ENCODE results near the gene MOCS3.

MOCS3 gene

DNA sequence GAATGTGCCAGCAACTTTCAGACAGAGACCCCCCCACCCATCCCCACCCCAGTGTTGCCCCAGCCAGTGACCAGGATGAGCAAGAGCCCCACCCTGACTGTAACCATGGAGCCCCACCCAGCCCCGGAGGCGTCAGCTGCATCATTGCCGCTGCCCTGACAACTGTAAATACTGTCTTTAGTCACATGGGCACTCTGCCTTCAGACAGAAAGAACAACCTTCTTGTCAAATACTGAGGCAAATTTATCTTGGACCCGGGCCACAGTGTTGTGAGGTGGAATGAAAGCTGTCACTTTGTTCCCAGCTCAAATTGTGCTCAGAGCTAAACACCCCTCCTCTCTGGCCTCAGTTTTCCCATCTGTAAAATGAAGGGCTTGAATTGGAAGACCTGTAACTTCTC, 23.7 kb downstream of the MOCS3 start:
- peak; percentile 71 for DNase-seq (ENCODE audit: low read depth)

DNA sequence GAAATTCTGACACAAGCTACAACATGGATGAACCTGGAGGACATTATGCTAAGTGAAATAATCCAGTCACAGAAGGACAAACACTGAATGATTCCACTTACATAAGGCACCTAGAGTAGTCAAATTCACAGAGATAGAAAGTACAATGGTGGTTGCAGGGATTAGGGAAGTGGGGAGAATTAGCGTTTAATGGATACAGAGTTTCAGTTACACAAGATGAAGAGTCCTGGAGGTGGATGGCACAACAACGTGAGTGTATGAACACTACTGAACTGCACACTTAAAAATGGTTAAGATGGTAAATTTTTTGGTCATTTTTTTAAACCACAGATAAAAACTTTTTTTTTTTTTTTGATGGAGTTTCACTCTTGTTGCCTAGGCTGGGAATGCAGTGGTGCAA, 24.7 kb downstream of the MOCS3 start:
- no peak for DNase-seq (ENCODE audit: low read depth)

DNA sequence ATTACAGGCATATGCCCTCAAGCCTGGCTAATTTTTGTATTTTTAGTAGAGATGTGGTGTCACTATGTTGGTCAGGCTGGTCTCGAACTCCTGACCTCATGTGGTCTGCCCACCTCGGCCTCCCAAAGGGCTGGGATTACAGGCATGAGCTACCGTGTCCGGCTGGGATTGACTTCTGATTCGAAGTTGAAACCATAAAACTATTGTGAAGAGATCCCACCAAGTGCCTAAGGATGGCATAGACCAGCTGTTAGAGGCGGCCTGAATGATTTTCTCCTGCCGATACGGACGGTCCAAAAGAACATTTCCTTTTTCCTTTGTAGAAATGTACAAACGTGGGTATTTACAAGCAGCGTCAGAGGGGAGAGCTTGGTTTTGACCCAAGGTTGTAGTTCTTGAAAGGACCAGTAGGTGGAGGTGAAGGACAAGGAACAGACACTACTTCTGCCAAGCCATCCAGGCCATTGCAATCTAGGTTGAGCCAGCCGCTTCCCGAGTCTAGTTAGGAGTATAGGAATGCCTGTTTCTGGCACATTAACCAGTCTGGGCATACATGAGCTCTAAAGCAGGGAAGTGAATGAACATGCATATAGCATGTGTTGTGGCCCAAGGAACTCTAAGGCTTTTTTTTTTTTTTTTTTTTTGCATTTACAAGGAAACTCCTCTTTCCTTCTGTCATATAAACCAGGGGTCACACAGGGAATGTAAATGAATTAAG, 29.0 kb downstream of the MOCS3 start:
- DNase-seq (ENCODE audit: low read depth), result peak; percentile 87

DNA sequence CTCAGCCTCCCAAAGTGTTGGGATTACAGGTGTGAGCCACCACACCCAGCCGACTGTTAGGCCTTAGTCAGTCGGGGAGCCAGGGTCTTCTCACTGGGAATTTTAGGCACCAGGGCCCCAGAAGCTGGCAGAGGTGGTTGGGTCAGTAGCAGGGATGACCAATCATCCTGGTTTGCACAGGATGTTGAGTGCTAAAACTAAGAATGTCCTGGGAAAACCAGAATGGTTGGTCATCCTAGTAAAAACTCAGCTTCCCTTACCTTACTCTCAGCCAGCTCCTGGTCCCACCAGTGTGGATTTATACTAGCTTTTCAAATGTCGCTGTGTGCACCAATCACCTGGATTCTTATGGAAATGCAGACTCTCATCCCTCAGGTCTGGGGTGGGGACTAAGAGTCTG, 32.5 kb downstream of the MOCS3 start:
- DNase-seq (ENCODE audit: low read depth), result peak; percentile 48

DNA sequence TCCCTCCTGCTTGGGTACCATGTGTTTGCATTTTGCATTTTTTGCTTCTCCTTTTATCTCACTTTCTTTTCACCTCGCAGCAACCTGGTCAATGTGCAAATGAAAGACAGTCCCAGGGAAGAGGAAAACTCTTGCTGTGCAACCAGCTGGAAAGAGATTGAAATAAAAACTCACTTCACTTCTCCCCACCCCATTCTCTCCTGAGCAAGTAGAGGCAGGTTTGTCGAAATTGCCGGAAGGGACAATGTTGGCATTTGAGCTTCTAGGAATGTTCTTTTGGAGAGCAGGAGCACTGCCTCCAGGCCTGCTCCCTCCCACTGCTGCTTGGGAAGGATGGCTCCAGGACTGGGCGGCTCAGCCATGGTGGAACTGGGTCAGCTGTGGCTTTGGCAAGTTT, 33.7 kb downstream of the MOCS3 start:
- no peak for DNase-seq (ENCODE audit: low read depth)

DNA sequence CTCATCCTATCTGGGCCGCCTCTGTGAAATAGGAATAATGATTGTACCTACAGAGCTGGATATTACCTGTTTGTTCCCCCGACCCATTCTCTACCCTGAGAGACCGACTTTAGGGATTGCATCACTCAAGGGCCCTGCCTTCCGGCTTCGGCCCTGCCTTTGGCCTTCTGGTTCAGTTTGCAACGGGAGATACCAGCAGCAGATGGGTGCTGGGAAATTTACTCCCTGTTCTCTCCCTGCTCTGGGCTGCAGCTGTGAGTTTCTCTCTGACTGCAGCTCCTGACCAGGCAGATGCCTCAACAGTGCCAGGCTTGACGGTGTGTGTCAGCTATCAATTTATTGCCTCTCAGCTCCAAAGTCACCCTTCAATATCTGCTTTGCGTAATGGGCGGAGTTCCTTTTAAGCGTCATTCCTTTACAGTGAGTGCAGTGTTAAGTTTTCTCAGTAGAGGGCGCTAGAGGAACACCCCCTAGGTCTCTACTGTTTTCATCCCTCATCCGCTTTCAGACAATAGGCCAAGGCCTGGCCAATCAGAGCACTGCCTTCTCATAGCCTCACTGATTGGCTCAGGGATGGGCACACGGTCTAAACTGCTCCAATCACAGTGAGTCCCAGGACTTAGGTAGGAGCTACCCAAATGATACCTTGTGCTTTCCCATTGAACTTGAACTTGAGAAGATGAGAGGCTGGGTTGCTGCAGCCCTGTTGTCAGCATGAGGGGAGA, 34.3 kb downstream of the MOCS3 start:
- DNase-seq (ENCODE audit: low read depth), result peak; percentile 72

DNA sequence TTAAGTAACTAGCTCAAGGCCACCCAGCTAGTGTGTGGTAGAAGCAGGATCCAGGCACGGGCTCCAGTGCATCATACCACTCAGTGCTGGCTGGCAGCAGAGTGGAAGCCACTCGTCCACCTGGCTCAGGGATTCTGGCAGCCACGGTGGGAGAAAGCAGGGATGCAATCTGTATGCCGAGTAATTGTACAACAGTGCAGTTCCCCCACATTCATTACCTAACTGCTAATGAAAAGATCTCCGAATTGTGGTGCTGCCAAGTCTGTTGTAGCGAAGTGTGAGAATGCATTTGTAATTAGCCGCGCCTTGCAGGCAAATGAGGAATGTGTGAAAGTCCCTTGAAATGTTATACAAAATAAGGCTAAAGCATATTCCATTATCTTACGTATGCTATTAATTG, 35.3 kb downstream of the MOCS3 start:
- no peak for DNase-seq (ENCODE audit: low read depth)

DNA sequence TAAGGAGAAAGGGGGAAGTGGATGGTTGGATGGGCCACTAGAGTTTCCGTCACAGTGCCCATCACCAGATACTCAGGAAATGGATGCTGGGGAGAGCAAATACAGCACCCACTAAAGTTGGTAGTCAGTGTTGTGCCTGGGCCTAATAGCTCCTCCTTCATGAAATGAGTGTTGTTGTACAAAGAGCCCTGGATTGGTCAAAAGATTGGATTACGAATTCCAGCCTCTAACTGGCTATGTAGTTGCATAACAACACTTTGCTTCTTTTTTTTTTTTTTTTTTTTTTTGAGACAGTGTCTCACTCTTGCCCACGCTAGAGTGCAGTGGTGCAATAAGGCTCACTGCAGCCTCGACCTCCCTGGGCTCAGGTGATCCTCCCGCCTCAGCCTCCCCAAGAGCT, 36.9 kb downstream of the MOCS3 start:
- DNase-seq (ENCODE audit: low read depth), result peak; percentile 62

DNA sequence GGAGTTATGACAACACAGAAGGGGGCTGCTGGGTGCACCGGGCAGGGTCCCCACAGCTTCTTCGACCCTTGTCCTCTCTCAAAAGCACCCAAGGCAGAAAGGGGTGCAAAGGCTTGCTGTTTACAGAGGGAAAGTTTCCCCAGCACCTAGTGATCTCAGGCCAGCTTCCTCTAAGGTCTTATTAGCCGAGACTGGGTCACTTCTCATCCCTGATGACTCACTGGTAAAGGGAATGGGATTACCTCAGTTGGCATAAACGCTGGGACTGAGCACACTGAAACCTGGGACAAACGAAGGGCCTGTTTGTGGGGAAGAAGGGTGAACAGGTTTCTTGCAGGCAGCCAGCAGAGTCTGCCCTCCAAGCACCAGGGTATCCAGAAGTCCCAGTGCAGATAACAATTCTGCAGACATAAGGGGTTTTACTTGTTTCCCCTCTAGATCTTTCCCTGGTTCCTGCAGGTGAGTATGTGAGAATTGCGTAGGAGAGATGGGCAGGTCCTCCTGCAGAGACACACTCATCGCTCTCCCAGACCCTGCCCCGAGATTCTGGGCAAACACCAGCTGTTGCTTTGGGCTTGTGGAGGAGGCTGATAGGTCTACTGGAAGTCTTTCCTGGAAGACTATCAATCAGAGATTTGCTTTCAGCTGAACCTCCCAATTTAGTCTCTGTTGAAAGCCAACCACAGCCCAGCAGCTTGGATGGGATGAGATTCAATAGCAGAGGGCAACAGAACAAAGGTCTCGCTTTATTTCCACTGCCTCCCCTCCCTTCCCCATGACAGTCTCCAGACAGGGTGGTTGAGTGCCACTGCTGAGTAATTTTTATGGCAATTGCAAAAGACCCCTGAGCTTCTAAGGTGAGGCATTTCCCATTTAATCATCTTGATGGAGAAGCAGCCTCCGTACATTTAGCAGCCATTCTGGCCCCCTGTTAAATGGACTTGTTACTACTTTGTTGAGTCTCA, 38.6 kb downstream of the MOCS3 start:
- DNase-seq (ENCODE audit: low read depth), result peak; percentile 58

DNA sequence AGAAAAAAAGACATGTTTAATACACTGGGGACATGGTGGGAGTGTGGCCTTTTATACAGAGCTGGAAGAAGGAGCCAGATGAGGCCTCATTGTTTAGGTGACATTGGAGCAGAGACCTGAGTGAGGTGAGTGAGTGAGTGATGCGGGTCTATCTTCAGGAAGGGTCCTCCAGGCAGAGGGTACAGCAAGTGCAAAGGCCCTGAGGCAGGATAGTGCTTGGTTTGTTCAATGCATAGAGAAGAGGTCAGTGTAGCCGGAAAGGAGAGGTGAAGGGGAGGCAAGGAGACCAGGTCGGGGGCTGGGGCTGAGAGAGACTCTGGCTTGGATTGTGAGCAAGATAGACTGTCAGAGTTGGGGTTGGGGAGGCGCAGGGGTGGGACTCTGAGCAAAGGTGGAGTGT, 40.7 kb downstream of the MOCS3 start:
- no peak for DNase-seq (ENCODE audit: low read depth)

DNA sequence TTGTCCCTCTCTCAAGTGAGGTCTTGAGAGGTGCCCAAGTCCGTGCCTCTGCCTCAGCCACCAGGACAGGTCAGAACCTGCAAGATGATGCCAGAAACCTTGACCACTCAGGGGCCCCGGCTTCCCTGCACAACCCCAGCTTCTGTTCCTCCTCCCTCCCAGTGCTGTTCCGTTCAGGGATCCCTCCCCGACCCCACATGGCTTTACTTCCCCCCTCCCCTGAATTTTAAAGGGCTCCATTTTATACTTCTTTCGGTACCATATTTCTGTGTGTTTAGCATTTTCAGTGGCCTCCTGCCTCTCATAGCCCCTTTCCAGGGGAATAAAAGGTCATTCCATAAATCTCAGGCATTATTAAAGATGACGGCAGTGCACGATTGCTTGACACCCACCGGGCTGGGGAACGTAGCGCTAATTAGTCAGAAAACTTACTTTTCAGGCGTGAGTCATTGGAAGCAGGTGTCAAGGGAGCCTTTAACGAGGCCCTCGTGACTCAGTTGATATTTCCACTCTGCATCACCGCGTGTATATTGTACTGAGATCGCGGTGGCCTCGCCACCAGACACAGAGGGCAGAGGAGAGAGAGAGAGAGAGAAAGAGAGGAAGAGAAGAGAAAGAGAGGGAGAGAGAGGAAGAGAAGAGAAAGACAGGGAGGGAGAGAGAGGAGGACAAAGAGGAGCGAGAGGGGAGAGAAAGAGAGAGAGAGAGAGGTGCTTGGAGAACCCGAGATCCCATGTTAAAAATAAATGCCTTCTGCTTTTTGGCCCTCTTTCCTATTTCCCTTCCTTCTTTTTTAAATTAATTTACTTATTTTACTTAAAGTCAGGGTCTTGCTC, 43.0 kb downstream of the MOCS3 start:
- DNase-seq (ENCODE audit: low read depth), result no peak

DNA sequence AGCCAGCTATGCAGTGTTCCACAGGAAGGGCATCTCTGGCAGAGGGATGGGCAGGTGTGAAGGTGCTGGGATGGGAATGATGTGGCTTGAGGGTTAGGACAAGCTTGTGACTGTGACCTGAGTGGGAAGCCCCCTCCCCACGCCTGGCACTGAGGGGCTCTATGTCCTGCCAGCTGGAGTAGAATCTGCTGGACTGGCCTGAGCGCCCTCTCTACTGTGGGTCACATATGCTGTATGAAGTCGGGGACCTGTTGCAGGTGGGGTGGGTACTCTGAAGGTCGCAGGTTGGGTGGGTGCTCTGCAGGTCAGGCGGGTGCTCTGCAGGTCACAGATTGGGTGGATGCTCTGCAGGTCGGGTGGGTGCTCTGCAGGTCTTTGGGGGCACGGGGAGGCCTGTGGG, 44.0 kb downstream of the MOCS3 start:
- DNase-seq (ENCODE audit: low read depth), result no peak

DNA sequence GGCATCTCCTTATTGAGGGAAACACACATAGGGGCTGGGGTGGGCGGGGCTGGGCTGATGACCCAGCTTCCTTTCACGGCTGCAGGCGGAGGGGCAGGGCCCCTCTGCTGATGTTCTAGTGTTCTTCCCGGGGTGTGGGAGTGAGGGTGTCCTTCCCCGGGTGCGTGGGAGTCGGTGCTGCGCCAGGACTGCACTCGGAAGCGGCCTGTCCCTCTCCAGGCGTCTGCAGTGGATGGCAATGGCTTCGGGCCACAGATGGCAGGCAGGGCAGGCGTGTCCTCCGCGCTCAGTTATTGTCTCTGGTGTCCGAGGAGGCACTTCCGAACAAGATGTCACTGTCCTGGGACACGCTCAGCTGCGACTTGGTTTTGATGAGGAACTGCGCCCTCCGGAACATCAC, 45.1 kb downstream of the MOCS3 start:
- DNase-seq (ENCODE audit: low read depth), result no peak

DNA sequence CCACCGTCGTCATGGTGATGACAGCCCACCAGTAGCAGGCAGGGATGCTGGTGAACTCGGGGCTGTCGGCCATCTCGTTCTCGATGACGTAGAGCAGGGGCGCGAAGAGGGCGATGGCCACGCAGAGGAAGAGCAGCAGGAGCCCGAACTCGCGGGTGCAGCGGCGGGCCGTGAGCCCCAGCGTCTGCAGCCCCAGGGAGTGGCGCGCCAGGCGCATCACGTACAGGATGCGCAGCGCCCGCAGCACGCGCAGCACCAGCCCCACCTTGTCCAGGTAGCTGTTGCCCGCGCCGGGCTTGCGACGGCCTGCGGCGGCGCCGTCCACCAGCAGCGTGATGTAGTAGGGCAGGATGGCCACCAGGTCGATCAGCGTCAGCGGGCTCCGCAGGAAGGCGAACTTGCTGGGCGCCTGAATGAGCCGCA, 45.7 kb downstream of the MOCS3 start:
- no peak for DNase-seq (ENCODE audit: low read depth)

DNA sequence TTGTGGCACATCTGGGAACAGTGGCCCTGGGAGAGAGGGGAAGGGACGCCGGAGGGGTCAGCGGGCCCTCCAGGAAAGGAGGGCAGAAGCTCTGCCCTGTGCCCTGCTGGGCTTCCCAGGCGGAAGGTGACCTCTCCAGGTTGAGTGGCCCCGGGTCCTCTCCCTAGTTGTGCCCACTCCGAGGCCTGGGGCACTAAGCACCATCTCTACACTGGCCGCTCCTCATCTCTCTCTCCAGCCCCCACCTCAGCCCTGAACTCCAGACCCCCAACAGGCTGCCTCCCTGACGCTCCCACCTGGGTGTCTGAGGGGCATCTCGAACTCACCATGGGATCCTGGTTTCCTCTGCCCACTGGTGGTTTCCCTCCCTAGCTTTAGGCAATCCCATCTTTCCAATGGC, 46.2 kb downstream of the MOCS3 start:
- DNase-seq (ENCODE audit: low read depth), result no peak

DNA sequence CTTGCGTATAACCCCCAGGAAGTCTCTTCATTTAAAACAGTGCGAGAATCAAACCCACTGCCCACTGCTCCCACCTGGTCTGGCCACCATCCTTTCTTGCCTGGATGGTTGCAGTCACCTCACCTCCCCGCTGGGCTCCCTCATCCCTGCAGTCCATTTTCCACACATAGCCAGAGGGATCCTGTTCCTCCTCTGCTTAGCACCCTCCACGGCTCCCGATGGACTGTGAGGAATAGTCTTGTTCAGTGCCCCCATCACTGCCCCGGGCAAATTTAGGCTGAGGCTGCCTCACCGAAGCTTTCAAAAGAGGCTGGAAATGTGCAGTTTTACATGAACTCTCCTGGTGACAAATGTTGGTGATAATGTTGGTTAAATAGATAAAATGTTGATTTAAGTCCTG, 46.6 kb downstream of the MOCS3 start:
- no peak for DNase-seq (ENCODE audit: low read depth)

DNA sequence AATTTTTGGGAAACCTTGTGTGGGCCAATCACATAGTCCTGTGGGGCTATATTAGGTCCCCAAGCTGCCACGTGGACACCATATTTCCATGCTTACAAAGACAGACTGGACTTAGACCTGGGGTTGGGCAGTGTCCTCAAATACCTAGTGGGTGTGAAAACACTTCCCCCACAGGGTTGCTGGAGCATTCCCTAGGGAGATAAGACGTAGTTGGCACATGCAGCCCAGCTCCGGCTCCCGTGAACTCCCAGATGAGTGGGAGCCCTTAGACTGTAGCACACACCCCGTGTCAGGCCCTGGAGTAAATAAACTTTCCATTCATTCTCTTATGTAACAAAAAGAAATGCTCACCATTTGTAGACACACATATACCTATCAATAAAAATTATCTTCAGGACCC, 50.1 kb downstream of the MOCS3 start:
- DNase-seq (ENCODE audit: low read depth), result no peak

DNA sequence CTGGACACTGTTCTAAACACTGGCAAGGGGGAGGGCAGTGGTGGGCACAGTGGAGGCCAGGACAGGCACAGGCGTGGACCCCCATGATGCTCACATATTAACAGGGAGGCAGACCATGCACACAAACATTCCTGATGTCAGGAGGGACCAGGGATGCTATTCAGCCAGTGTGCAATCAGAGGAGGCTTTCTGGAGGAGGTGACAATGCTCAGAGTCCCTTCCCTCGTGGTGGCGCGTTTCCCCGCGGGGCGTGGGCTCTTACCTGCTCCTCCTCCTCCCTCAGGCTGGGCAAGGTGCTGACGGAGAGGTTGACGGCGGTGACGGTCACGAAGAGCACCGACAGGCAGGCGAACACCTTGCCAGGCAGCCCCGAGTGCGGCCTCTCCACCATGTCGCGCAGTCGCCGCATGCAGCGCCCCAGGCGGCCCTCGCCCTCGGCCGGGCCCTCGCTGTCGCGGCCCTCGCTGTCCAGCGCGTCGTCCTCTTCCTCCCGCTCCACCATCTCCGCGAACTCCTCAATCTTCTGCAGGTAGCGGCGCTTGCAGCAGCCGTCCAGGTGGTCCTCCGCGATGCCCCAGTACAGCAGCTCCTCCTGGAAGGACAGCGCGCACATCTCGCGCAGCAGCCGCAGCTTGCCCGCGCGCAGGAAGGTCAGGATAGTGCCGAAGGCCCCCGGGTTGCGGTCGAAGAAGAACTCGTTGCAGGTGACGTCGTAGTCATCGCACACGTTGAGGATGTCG, 50.9 kb downstream of the MOCS3 start:
- DNase-seq (ENCODE audit: low read depth), result no peak

DNA sequence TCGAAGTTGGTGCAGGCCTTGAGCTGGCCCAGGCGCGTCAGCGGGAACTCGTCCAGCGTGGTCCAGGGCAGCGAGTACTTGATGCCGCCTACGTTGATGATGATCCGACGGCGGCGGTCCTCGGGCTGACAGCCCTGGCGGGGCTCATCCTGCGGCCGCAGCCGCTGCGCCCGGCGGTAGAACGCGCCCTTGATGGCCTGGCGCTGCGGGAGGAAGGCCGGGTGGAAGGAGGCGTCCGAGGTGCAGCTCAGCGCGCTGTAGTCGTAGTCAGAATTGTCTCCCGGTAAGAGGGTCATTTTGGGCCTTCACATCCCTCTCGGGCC, 51.4 kb downstream of the MOCS3 start:
- no peak for DNase-seq (ENCODE audit: low read depth)

DNA sequence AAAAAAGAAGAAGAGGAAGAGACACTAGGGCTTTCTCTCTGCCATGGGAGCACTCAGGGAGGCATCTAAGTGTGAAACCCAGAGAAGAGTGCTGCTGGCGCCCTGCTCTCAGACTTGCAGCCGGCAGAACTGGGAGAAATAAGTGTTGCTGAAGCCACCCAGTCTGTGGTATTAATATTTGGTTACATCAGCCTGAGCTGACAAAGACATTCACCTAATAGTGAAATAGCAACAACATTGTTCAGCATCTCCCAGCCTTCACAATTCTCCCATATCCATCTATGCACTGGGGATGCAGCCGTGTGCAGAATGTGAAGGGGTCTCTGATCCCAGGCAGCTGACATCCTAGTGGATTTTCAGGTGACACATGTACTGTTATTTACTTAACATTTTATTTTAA, 52.3 kb downstream of the MOCS3 start:
- no peak for DNase-seq (ENCODE audit: low read depth)

DNA sequence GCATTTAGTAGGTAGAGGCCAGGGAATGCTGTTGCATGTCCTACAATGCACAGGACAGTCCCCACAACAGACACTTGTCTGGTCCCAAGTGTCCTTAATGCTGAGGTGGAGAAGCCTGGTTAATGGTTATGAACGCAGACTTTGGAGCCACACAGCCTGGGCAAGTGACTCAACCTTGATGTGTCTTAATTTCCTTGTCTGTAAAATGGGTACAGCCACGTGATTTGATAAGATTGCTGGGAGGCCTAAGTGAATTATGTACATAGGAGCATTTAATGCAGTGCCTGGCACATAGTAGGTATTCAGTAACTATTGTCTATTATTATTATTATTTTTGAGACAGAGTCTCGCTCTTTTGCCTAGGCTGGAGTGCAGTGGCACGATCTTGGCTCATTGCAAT, 52.9 kb downstream of the MOCS3 start:
- DNase-seq (ENCODE audit: low read depth), result no peak

Data from EH (cell line).